ENCODE data around the gene ZNF385D. TPM values are rescaled to one million over a fixed set of nuclear protein-coding genes. Genes with fewer than 3 reads are reported as not detected.

The ZNF385D gene
- total RNA-seq, 4 donors from 2014 or later: 0.26 to 53.6 (median 19.2) TPM

DNA sequence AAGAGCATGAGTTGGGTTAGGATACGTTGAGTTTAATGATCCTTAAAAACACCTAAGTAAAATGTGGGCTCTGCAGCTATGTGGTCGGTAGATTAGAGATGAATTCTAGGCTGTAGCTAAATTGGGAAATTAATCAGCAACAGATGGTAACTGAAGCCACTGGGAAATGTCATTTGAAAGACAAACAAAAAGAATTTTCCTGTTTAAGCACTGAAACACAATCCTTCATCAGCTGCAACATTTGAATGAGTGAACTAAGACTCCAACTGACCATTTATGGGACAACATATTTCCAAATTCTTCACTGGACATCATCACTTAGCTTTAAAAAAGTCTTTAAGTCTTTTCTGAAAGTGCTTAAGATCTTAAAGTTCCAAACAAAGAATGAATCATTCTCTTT, 226.9 kb downstream of the ZNF385D start:
- no peak overlapping the region for H3K27ac ChIP-seq
- DNase-seq: no peak
- H3K4me1 ChIP-seq: no peaks in the 10 kb centered on the region
- H3K27me3 ChIP-seq: no peaks in the 10 kb centered on the region
- no peak for TF ChIP-seq CTCF (IDR thresholded peaks at IDR 0.05)
- no peak for TF ChIP-seq POLR2A (IDR thresholded peaks at IDR 0.05)
- H3K9me3 ChIP-seq: no peaks in the 10 kb centered on the region
- intact Hi-C loops (cut with DNase I; ENCODE audit: low total_unique reads): no loop called here
- H3K36me3 ChIP-seq: no peaks in the 10 kb centered on the region
- H3K4me3 ChIP-seq: no peak overlapping the region

GRCh38 chr3:21520106-21520963, 230.7 kb downstream of the ZNF385D start:
- Histone ChIP-seq H3K9me3 (no peaks in the 10 kb centered on the region), H3K36me3 (no peaks in the 10 kb centered on the region), H3K4me1 (no peaks in the 10 kb centered on the region), H3K27ac (no peak overlapping the region), H3K4me3 (no peak overlapping the region), H3K27me3 (no peaks in the 10 kb centered on the region)
- intact Hi-C loops (cut with DNase I; ENCODE audit: low total_unique reads): no loop called here
- DNase-seq: no peak
- no peak for TF ChIP-seq POLR2A (IDR thresholded peaks at IDR 0.05)
- TF ChIP-seq CTCF (IDR thresholded peaks at IDR 0.05): no peak

DNA sequence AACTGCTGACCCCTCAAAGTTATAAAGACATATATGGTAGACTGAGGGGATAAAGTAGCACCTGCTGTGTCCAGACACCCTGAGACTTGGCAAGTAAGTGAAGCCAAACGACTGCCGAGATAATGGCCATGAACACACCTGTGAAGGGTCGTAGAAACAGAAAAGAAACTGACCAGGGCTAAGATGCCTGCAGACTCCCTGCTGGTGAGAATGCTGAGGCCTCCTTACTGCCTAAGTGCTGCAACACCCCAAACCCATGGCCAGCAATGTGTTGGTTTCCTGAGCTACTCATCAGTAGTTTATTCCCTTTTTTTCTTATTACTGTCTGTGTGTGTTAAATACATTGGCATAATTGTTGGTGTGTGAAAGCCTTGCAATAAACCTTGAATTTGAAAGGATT, 233.8 kb downstream of the ZNF385D start:
- Histone ChIP-seq H3K36me3 (no peaks in the 10 kb centered on the region), H3K4me3 (no peak overlapping the region), H3K4me1 (no peaks in the 10 kb centered on the region), H3K27me3 (no peaks in the 10 kb centered on the region), H3K27ac (no peak overlapping the region), H3K9me3 (no peaks in the 10 kb centered on the region)
- intact Hi-C loops (cut with DNase I; ENCODE audit: low total_unique reads): no loop called here
- TF ChIP-seq POLR2A (IDR thresholded peaks at IDR 0.05): no peak
- no peak for TF ChIP-seq CTCF (IDR thresholded peaks at IDR 0.05)
- DNase-seq: no peak

- Histone ChIP-seq H3K4me1 (no peaks in the 10 kb centered on the region), H3K27me3 (no peaks in the 10 kb centered on the region), H3K9me3 (no peaks in the 10 kb centered on the region), H3K36me3 (no peaks in the 10 kb centered on the region), H3K27ac (no peak overlapping the region), H3K4me3 (no peak overlapping the region)
- intact Hi-C loops (cut with DNase I; ENCODE audit: low total_unique reads): no loop called here
- no peak for TF ChIP-seq CTCF (IDR thresholded peaks at IDR 0.05)
- no peak for TF ChIP-seq POLR2A (IDR thresholded peaks at IDR 0.05)
- no peak for DNase-seq
Observed at GRCh38 chr3:21515417-21515816, 235.6 kb downstream of the ZNF385D start.

- H3K9me3 ChIP-seq: no peaks in the 10 kb centered on the region
Observed at GRCh38 chr3:21509731-21510470, 241.1 kb downstream of the ZNF385D start.

More at GRCh38 chr3:21509731-21510470, 241.1 kb downstream of the ZNF385D start:
- Histone ChIP-seq H3K4me3 (no peak overlapping the region), H3K36me3 (no peaks in the 10 kb centered on the region), H3K4me1 (no peaks in the 10 kb centered on the region), H3K27ac (no peak overlapping the region), H3K27me3 (no peaks in the 10 kb centered on the region)
- intact Hi-C loops (cut with DNase I; ENCODE audit: low total_unique reads): no loop called here
- no peak for DNase-seq
- TF ChIP-seq CTCF (IDR thresholded peaks at IDR 0.05) (no peak), POLR2A (IDR thresholded peaks at IDR 0.05) (no peak)

Measured in uterus (tissue), 4 donors.